Stomach smooth muscle (tissue), 2 donors: Measurements from ENCODE around the gene MYPN.
"Not testable (repeated sequence)": the region's sequence is repeated elsewhere in the genome, so short reads cannot be mapped to it uniquely, and the experiment has no call there.

Source experiments
- H3K27ac ChIP-seq: one replicate; pipeline ENCODE4 v1.7.0; 2013; ENCODE audit warnings: mild to moderate bottlenecking, low read length, inconsistent platforms
- H3K27me3 ChIP-seq, 2 donors: one replicate each; pipeline ENCODE4 v1.7.0; 2013; ENCODE audit warnings: low read length in 2 of 2; ENCODE audit not compliant: insufficient read depth in 2 of 2, control insufficient read depth in 1 of 2
- H3K36me3 ChIP-seq, 2 donors: one replicate each; pipeline ENCODE4 v1.7.0; 2013; ENCODE audit warnings: low read length in 2 of 2; ENCODE audit not compliant: control insufficient read depth in 2 of 2, insufficient read depth in 2 of 2
- H3K4me1 ChIP-seq: one replicate; pipeline ENCODE4 v1.7.0; 2013; ENCODE audit warnings: low read length; ENCODE audit not compliant: control insufficient read depth, insufficient read depth
- H3K4me3 ChIP-seq, 2 donors: one replicate each; pipeline ENCODE4 v1.7.0; 2013; ENCODE audit warnings: low read length in 2 of 2
- H3K9ac ChIP-seq, 2 donors: one replicate each; pipeline ENCODE4 v1.7.0; 2013; ENCODE audit warnings: low read length in 2 of 2, mild to moderate bottlenecking in 1 of 2
- H3K9me3 ChIP-seq, 2 donors: one replicate each; pipeline ENCODE4 v1.7.0; 2013; ENCODE audit warnings: low read length in 2 of 2; ENCODE audit not compliant: control insufficient read depth in 2 of 2
- donor health status: healthy.
- donor health status: Pancreatic carcinoma.

MYPN gene, protein sequence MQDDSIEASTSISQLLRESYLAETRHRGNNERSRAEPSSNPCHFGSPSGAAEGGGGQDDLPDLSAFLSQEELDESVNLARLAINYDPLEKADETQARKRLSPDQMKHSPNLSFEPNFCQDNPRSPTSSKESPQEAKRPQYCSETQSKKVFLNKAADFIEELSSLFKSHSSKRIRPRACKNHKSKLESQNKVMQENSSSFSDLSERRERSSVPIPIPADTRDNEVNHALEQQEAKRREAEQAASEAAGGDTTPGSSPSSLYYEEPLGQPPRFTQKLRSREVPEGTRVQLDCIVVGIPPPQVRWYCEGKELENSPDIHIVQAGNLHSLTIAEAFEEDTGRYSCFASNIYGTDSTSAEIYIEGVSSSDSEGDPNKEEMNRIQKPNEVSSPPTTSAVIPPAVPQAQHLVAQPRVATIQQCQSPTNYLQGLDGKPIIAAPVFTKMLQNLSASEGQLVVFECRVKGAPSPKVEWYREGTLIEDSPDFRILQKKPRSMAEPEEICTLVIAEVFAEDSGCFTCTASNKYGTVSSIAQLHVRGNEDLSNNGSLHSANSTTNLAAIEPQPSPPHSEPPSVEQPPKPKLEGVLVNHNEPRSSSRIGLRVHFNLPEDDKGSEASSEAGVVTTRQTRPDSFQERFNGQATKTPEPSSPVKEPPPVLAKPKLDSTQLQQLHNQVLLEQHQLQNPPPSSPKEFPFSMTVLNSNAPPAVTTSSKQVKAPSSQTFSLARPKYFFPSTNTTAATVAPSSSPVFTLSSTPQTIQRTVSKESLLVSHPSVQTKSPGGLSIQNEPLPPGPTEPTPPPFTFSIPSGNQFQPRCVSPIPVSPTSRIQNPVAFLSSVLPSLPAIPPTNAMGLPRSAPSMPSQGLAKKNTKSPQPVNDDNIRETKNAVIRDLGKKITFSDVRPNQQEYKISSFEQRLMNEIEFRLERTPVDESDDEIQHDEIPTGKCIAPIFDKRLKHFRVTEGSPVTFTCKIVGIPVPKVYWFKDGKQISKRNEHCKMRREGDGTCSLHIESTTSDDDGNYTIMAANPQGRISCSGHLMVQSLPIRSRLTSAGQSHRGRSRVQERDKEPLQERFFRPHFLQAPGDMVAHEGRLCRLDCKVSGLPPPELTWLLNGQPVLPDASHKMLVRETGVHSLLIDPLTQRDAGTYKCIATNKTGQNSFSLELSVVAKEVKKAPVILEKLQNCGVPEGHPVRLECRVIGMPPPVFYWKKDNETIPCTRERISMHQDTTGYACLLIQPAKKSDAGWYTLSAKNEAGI (N-terminal part only)

DNA sequence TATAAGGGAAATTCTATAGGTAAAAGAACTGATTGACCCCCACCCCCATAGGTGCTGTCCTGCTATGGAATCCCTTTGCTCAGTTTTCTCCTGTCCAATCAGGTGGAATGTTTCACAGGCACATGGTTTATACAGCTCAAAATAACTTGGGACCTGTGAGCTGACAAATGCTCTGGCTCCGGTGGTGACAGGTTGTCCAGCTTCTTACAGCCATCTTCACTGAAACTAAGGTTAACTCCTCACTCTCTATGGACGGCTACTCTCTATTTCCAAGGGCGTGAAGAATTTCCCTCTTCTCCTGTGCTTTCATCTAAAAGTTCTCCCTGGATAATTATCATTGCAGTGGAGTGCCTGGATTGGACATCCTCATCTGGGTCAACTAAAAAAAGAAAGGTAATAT is at the start of gene MYPN:
Gene MYPN, plus strand, starts transcription at position 158 of the 400 bp plus-strand sequence. CDS start 11,951 bp downstream, outside the sequence.
- Histone ChIP-seq H3K36me3 (no peaks in the 10 kb centered on the region), H3K4me3 (peak within 1 kb of the TSS in 1 of 2 donors; percentile 1), H3K9me3 (no peaks in the 10 kb centered on the region), H3K4me1 (no peaks in the 10 kb centered on the region), H3K27ac (no peak within 1 kb of the TSS), H3K9ac (no peak within 1 kb of the TSS), H3K27me3 (no peaks in the 10 kb centered on the region)

- peaks cover 0 to 3% of the 10 kb centered on the region in 2 donors for H3K36me3 ChIP-seq
- no peak overlapping the region for H3K9ac ChIP-seq
- no peaks in the 10 kb centered on the region for H3K27me3 ChIP-seq
- no peak overlapping the region for H3K4me3 ChIP-seq
- H3K4me1 ChIP-seq: no peaks in the 10 kb centered on the region
- H3K9me3 ChIP-seq: no peaks in the 10 kb centered on the region
- no peak overlapping the region for H3K27ac ChIP-seq
These were observed 42.3 kb upstream of the MYPN start for GRCh38 chr10:68067029-68067428.

DNA sequence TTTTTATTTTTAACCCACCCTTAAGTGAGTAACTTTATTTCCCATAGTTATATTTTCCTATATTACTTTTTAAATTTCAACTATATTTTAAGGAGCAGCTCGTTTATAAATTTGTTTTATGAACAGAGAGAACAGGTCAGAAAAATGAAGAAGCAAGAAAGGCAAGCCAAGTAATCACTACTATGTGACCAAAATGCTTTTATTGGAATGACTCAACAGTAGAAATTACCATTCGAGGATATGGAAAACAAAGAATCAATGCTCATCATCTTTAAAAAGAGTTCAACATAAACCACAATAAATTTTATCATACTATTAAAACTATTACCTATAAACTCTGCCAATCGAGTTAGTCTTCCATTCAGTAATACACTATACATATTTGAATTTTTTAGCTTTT is 41.8 kb upstream of the MYPN start:
- H3K4me1 ChIP-seq: no peaks in the 10 kb centered on the region
- no peaks in the 10 kb centered on the region for H3K27me3 ChIP-seq
- no peaks in the 10 kb centered on the region for H3K9me3 ChIP-seq
- H3K4me3 ChIP-seq: no peak overlapping the region
- H3K27ac ChIP-seq: no peak overlapping the region
- peaks cover 0 to 3% of the 10 kb centered on the region in 2 donors for H3K36me3 ChIP-seq
- H3K9ac ChIP-seq: no peak overlapping the region

DNA sequence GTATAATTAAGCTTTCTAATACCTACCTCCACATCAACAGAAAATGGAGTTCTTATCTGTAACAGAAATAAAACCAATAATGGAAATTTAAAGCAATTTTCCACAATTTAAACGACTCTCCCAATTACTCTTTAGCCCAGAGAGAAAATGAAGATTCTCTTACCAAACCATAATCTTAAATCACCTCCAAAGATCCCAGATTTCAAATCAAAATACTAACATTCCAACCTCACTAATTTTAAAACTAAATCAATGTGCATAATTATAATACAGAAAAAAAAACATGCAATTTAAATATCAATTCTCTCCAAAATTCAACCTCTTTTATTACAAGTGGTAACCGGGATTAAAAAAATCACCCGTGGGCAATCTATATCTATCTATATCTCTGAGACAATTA is 35.7 kb upstream of the MYPN start:
- Histone ChIP-seq H3K4me3 (peak overlapping the region; percentile 68 to 93), H3K9me3 (no peaks in the 10 kb centered on the region), H3K27me3 (no peaks in the 10 kb centered on the region), H3K4me1 (peaks cover 4% of the 10 kb centered on the region), H3K27ac (no peak overlapping the region), H3K9ac (peak overlapping the region in 1 of 2 donors; percentile 97), H3K36me3 (peaks cover 0 to 3% of the 10 kb centered on the region in 2 donors)

- peaks cover 0 to 3% of the 10 kb centered on the region in 2 donors for H3K36me3 ChIP-seq
- H3K4me1 ChIP-seq: peaks cover 4% of the 10 kb centered on the region
- H3K9me3 ChIP-seq: no peaks in the 10 kb centered on the region
These were observed 35.1 kb upstream of the MYPN start for GRCh38 chr10:68074031-68074774.

GRCh38 chr10:68074775-68075549 is 34.3 kb upstream of the MYPN start, which contains the start of gene HERC4:
Gene HERC4 (minus strand): TSS chr10:68075283. CDS start chr10:68073108, 2,175 bp downstream.
- Histone ChIP-seq H3K9ac (peak within 1 kb of the TSS; percentile 95 to 97), H3K9me3 (no peaks in the 10 kb centered on the region), H3K36me3 (no peaks in the 10 kb centered on the region), H3K4me3 (peak within 1 kb of the TSS; percentile 68 to 93), H3K27ac (peak within 1 kb of the TSS; percentile 94), H3K4me1 (peaks cover 4% of the 10 kb centered on the region), H3K27me3 (no peaks in the 10 kb centered on the region)

More at GRCh38 chr10:68074031-68074774, 35.1 kb upstream of the MYPN start:
- Histone ChIP-seq H3K27ac (peak overlapping the region; percentile 94), H3K4me3 (peak overlapping the region; percentile 68 to 93), H3K27me3 (no peaks in the 10 kb centered on the region), H3K9ac (peak overlapping the region; percentile 95 to 97)

- H3K9me3 ChIP-seq: no peaks in the 10 kb centered on the region
- no peaks in the 10 kb centered on the region for H3K27me3 ChIP-seq
- H3K36me3 ChIP-seq: no peaks in the 10 kb centered on the region
- peaks cover 4% of the 10 kb centered on the region for H3K4me1 ChIP-seq
- peak overlapping the region; percentile 50 for H3K27ac ChIP-seq
- H3K4me3 ChIP-seq: peak overlapping the region; percentile 39 to 68
- peak overlapping the region; percentile 32 to 52 for H3K9ac ChIP-seq
These were observed 33.7 kb upstream of the MYPN start for GRCh38 chr10:68075550-68076004.

GRCh38 chr10:68076081-68076480 is 33.2 kb upstream of the MYPN start:
- not testable (repeated sequence) for H3K9me3 ChIP-seq, H3K36me3 ChIP-seq, H3K9ac ChIP-seq, H3K4me3 ChIP-seq, H3K4me1 ChIP-seq, H3K27me3 ChIP-seq, H3K27ac ChIP-seq

GRCh38 chr10:68077026-68077425 is 32.3 kb upstream of the MYPN start:
- Histone ChIP-seq H3K36me3 (no peaks in the 10 kb centered on the region), H3K9ac (no peak overlapping the region), H3K4me3 (no peak overlapping the region), H3K4me1 (peaks cover 4% of the 10 kb centered on the region), H3K9me3 (no peaks in the 10 kb centered on the region), H3K27ac (no peak overlapping the region), H3K27me3 (no peaks in the 10 kb centered on the region)
